ENCODE data around the gene GFPT1. TPM values are rescaled to one million over a fixed set of nuclear protein-coding genes. Genes with fewer than 3 reads are reported as not detected.

The GFPT1 gene
- total and polyA plus RNA-seq, 2 donors (not counting 1 experiment from before 2014, with no cell fraction given), result 39.1 to 53.0 TPM

- H3K4me1 ChIP-seq (ENCODE audit: control insufficient read depth, extremely low read depth, insufficient read depth, low read length), result peaks cover 8% of the 10 kb centered on the region
- peak overlapping the region; percentile 17 for H3K9ac ChIP-seq (ENCODE audit: insufficient read depth, low read length)
- no peaks in the 10 kb centered on the region for H3K27me3 ChIP-seq (ENCODE audit: control insufficient read depth, insufficient read depth, low read length)
- H4K20me1 ChIP-seq (ENCODE audit: control insufficient read depth, extremely low read depth, insufficient read depth, low read length), result no peaks in the 10 kb centered on the region
- H3K9me3 ChIP-seq (ENCODE audit: control insufficient read depth, insufficient read depth, low read depth, low read length), result no peaks in the 10 kb centered on the region
- peak; percentile 29 to 80 for DNase-seq (ENCODE audit: low read depth in 2 of 2)
- peak overlapping the region; percentile 67 for H3K27ac ChIP-seq (ENCODE audit: insufficient read depth, low read length)
- no peaks in the 10 kb centered on the region for H3K79me2 ChIP-seq (ENCODE audit: control insufficient read depth, insufficient read depth, low read length)
- no peak overlapping the region for H3K4me3 ChIP-seq (replicated peaks in 1 of 4; ENCODE audit: control extremely low read depth in 1 of 4, insufficient read depth in 1 of 4, low read depth in 3 of 4, low read length in 4 of 4)
- TF ChIP-seq CTCF (conservative IDR thresholded peaks at IDR 0.05 in 1 of 2, IDR thresholded peaks at IDR 0.05 in 1 of 2; ENCODE audit: low read depth in 1 of 2, low read length in 2 of 2), result no peak
- no peak for TF ChIP-seq EZH2 (IDR thresholded peaks at IDR 0.05; ENCODE audit: low read length, missing control alignments)
- H3K36me3 ChIP-seq (ENCODE audit: control insufficient read depth, insufficient read depth, low read length), result no peaks in the 10 kb centered on the region
- peak overlapping the region; percentile 37 for H2AFZ ChIP-seq (ENCODE audit: low read length)
- peak overlapping the region; percentile 64 for H3K4me2 ChIP-seq (ENCODE audit: extremely low read depth, insufficient read depth, low read length)
These were observed 77.5 kb downstream of the GFPT1 start for GRCh38 chr2:69309351-69310110.

- TF ChIP-seq CTCF (conservative IDR thresholded peaks at IDR 0.05 in 1 of 2, IDR thresholded peaks at IDR 0.05 in 1 of 2; ENCODE audit: low read depth in 1 of 2, low read length in 2 of 2), result no peak
- Histone ChIP-seq H4K20me1 (ENCODE audit: control insufficient read depth, extremely low read depth, insufficient read depth, low read length) (no peaks in the 10 kb centered on the region), H3K27me3 (ENCODE audit: control insufficient read depth, insufficient read depth, low read length) (no peaks in the 10 kb centered on the region), H3K9ac (ENCODE audit: insufficient read depth, low read length) (no peak overlapping the region), H3K4me3 (replicated peaks in 1 of 4; ENCODE audit: control extremely low read depth in 1 of 4, insufficient read depth in 1 of 4, low read depth in 3 of 4, low read length in 4 of 4) (no peak overlapping the region), H3K4me1 (ENCODE audit: control insufficient read depth, extremely low read depth, insufficient read depth, low read length) (peaks cover 8% of the 10 kb centered on the region), H2AFZ (ENCODE audit: low read length) (no peak overlapping the region), H3K79me2 (ENCODE audit: control insufficient read depth, insufficient read depth, low read length) (no peaks in the 10 kb centered on the region), H3K9me3 (ENCODE audit: control insufficient read depth, insufficient read depth, low read depth, low read length) (no peaks in the 10 kb centered on the region), H3K4me2 (ENCODE audit: extremely low read depth, insufficient read depth, low read length) (no peak overlapping the region), H3K27ac (ENCODE audit: insufficient read depth, low read length) (no peak overlapping the region), H3K36me3 (ENCODE audit: control insufficient read depth, insufficient read depth, low read length) (no peaks in the 10 kb centered on the region)
- DNase-seq (ENCODE audit: low read depth in 2 of 2), result no peak
These were observed 78.7 kb downstream of the GFPT1 start for GRCh38 chr2:69308338-69308737.

- no peak overlapping the region for H2AFZ ChIP-seq (ENCODE audit: low read length)
- no peaks in the 10 kb centered on the region for H3K27me3 ChIP-seq (ENCODE audit: control insufficient read depth, insufficient read depth, low read length)
- no peak overlapping the region for H3K9ac ChIP-seq (ENCODE audit: insufficient read depth, low read length)
- H3K9me3 ChIP-seq (ENCODE audit: control insufficient read depth, insufficient read depth, low read depth, low read length), result no peaks in the 10 kb centered on the region
- H3K36me3 ChIP-seq (ENCODE audit: control insufficient read depth, insufficient read depth, low read length), result no peaks in the 10 kb centered on the region
- H3K4me2 ChIP-seq (ENCODE audit: extremely low read depth, insufficient read depth, low read length), result peak overlapping the region; percentile 94
- no peaks in the 10 kb centered on the region for H4K20me1 ChIP-seq (ENCODE audit: control insufficient read depth, extremely low read depth, insufficient read depth, low read length)
- peak overlapping the region in 2 of 4 experiments; percentile 61 for H3K4me3 ChIP-seq (replicated peaks in 1 of 4; ENCODE audit: control extremely low read depth in 1 of 4, insufficient read depth in 1 of 4, low read depth in 3 of 4, low read length in 4 of 4)
- H3K79me2 ChIP-seq (ENCODE audit: control insufficient read depth, insufficient read depth, low read length), result no peaks in the 10 kb centered on the region
- DNase-seq (ENCODE audit: low read depth in 2 of 2), result no peak
- TF ChIP-seq CTCF (conservative IDR thresholded peaks at IDR 0.05 in 1 of 2, IDR thresholded peaks at IDR 0.05 in 1 of 2; ENCODE audit: low read depth in 1 of 2, low read length in 2 of 2), result no peak
- TF ChIP-seq EZH2 (IDR thresholded peaks at IDR 0.05; ENCODE audit: low read length, missing control alignments), result no peak
- H3K27ac ChIP-seq (ENCODE audit: insufficient read depth, low read length), result peak overlapping the region; percentile 70
- peaks cover 8% of the 10 kb centered on the region for H3K4me1 ChIP-seq (ENCODE audit: control insufficient read depth, extremely low read depth, insufficient read depth, low read length)
These were observed 79.4 kb downstream of the GFPT1 start for GRCh38 chr2:69307579-69308064.

All from fibroblast of lung (primary cell).